ENCODE data around the gene COL10A1.
"Not testable (repeated sequence)": the region's sequence is repeated elsewhere in the genome, so short reads cannot be mapped to it uniquely, and the experiment has no call there.

COL10A1 gene

GRCh38 chr6:116120430-116120829 lies 5.5 kb downstream of the COL10A1 start:
- no peak for DNase-seq (ENCODE audit: low spot score)

- no peak for DNase-seq (ENCODE audit: low spot score)
Measured at GRCh38 chr6:116118608-116119007, 7.3 kb downstream of the COL10A1 start.

GRCh38 chr6:116115781-116116180 lies 10.2 kb downstream of the COL10A1 start:
- no peak for DNase-seq (ENCODE audit: low spot score)

DNA sequence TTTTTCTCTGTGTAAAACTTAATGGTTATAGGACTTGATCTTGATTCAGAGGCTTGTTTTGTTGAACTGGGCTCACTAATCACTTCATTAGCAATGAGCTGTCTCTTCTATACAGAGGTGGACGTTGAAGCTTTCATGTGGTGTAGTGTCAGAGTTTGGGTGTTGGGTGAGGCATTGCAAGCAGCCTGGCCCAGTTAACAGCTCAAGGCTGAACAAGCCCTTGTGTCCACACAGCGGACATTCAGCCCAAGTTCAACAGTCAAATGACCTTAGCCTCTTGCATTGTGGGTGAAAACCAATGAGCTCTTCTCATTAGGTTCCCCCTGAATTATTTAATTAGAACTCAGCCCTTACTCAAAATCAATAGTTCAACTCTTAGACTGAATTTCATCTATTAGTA lies 12.5 kb downstream of the COL10A1 start:
- no peak for DNase-seq (ENCODE audit: low spot score)

- no peak for DNase-seq (ENCODE audit: low spot score)
Measured at GRCh38 chr6:116111552-116112528, 14.1 kb downstream of the COL10A1 start.

- no peak for DNase-seq (ENCODE audit: low spot score)
Measured at GRCh38 chr6:116108836-116109235, 17.1 kb downstream of the COL10A1 start.

DNA sequence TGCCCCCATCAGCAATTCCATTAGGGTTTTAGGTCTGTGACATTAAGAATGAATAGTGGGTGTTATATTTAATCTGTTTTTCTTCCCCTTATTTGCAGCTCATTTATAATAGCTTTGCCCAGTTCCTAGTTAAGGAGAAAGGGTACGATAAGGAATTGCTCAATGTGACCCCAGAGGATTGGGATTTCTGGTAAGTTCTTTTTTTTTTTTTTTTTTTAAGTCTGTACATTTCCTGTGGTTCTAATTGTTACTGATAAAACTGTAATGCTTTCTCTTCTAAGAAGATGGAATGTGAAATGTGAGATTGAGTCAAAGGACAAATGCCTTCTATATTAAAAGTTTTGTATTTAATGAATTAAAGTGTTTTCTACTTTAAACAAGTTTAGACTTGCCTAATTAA lies 19.8 kb downstream of the COL10A1 start:
- no peak for DNase-seq (ENCODE audit: low spot score)

- no peak for DNase-seq (ENCODE audit: low spot score)
Measured at GRCh38 chr6:116105247-116105646, 20.7 kb downstream of the COL10A1 start.

DNA sequence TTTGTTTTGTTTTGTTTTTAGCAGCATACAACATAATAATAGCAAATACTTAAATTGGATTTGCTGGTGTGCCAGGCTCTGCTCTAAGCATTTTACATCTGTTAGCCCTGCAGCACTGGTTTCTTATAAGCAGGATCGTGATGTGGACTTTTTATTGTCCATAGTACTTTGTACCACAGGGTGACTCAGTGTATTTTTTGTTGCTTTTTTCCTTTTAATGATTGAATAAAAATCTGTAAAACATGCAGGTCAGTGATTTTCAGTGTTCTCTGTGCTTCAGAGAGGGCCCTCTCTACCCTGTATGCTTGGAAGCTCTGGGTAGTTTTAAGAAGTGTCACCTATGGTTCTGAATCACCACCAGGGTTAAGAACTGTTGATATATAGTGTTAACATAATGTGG lies 21.3 kb downstream of the COL10A1 start:
- DNase-seq (ENCODE audit: low spot score): no peak

DNA sequence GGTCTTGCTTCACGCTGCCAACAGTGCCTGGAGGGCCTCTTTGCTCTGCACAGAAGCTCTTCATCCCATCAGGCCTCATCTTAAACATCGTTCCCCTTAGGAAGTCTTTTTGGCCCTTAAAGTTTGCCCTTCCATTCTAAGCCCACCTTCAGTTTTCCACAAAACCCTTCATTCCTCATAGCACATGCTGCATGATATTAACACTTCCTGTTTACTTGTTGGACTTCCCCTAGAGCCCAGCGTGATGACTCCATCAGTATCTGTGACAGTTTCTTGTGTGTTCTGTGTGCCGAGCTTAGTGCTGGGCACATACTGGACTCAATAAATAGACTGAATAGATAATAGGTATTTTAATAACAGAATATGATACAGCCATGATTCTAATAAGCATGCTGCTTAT lies 23.1 kb downstream of the COL10A1 start:
- DNase-seq (ENCODE audit: low spot score): no peak

DNA sequence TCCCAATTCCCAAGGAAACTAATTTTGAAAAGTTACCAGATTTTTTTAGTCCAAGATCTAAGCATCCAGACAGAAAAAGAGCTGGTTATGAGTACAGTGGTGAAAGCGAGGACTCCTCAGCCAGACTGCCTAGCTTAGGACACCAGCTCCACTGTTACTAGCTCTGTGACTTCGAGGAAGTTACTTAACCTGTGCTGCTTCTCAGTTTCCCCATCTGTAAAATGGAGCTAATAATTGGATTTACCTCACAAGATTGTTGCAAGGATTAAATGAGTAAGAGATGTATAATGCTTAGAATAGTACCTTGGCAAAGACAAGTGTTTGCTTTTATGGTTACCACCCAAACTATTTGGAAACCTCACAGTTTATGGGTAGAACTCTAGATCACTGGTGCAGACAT lies 24.1 kb downstream of the COL10A1 start:
- no peak for DNase-seq (ENCODE audit: low spot score)

- no peak for DNase-seq (ENCODE audit: low spot score)
Measured at GRCh38 chr6:116101302-116101718, 24.6 kb downstream of the COL10A1 start.

DNA sequence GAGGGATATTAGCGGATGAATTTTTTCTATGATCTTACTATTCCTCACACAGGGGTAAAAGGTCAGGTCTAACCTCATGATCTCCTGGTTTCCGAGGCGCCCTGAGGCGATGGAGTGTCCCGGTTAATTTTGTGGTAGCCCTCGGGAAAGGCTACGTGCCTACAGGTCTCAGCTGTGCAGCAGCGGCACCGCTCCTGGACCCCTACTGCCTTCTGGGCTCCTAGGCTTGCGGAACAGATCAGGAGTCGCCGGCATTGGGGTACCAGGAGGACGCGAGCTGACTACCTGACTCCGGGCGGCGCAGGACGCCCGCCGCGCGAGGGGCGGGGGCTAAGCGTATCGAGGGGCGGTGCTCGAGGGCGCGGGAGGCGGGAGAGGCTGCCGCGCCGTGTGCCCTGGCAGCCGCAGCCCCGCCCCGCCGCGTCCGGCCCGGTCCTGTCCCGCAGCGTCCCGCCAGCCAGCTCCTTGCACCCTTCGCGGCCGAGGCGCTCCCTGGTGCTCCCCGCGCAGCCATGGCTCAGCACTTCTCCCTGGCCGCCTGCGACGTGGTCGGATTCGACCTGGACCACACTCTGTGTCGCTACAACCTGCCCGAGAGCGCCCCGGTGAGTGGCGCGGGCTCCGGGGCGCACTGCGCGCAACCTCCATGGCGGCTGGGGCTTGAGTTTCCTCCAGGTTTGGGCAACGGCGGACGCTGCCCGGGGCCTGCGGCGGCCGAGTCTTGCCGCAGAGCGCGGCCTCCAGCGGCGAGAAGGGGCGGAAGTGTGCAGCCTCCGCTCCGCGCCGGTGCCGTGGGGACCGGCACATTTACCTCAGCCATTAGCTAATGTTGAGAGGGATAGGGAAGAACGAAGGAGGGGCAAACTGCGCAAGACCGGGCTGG lies 25.3 kb downstream of the COL10A1 start, which contains the start of gene NT5DC1:
Gene NT5DC1, plus strand, starts transcription at position 435 of the 883 bp plus-strand sequence. Its CDS starts 78 bp downstream, at position 513.
- DNase-seq (ENCODE audit: low spot score): peak; percentile 94

DNA sequence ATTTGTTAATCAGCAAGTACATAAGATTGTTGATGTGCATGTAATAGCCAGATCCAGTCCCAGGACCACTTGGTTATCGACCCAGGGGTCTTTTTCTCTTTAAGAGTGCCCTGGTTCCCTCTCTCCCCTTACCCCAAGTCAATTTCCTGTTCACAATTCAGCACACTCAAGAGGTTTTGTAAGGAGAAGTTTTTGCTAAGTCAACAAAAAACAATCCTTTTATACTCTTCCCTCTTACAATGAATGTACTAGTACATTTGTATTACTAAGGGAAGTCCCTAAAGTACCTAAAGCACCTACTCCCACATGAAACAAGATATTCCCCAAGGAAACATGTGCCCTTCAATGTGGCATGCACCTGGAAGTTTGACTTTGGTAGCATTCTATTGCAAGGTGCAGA lies 26.9 kb downstream of the COL10A1 start:
- no peak for DNase-seq (ENCODE audit: low spot score)

DNA sequence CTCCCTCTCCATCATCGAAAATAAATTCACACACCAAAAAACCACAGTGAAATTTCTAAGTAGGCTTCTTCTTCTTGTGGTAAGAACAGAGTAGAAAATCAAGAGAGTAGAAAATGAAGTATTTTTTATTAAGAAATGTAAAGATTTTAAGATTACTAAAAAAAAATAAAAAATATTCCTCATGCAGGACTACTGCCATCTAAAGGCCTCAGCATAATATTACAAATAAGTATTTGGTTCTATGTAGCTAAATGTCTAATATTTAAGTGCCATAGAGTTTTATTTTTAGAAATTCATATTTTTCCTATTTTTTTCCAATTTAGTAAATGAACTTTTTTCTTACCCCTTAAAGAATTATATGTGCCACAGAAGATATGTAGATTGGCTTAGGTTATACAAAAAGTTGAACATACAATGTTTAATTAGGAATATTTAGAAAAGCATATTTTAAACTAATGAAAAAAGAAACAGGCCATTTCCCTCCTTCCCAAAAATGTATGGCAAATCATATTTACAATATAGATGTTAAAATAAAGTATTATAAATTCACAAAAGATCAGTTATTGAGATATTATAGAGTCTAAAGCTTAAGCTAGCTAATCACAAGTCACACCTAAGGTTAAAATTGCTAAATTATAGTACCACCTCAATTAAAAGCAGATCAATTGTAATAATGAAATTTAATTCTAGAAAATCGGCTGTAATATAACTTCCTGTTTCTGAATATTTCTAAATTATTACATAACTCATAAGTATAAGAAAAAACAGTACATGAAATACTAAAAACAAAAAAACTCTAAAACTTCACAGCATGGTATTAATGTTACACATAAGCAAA lies 28.7 kb downstream of the COL10A1 start:
- no peak for DNase-seq (ENCODE audit: low spot score)

DNA sequence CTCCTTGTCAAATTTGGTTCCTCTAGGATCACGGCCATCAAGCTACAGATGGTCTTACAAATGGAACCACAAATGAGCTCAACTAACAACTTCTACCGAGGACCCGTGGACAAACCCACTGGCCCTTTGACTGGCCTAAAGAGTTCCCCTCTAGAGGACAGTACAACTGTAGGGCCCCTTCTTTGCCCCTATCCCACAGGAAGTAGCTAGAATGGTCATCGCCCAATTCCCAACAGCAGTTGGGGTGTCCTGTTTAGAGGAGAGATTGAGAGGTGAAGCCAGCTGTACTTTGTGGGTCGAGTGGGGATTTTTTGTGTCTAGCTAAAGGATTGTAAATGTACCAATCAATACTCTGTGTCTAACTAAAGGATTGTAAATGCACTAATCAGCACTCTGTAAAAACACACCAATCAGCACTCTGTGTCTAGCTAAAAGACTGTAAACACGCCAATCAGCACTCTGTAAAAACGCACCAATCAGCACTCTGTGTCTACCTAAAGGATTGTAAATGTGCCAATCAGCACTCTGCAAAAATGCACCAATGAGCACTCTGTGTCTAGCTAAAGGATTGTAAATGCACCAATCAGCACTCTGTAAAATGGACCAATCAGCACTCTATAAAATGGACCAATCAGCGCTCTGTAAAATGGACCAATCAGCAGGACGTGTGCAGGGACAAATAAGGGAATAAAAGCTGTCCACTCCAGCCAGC lies 29.7 kb downstream of the COL10A1 start:
- not testable (repeated sequence) for DNase-seq (ENCODE audit: low spot score)

DNA sequence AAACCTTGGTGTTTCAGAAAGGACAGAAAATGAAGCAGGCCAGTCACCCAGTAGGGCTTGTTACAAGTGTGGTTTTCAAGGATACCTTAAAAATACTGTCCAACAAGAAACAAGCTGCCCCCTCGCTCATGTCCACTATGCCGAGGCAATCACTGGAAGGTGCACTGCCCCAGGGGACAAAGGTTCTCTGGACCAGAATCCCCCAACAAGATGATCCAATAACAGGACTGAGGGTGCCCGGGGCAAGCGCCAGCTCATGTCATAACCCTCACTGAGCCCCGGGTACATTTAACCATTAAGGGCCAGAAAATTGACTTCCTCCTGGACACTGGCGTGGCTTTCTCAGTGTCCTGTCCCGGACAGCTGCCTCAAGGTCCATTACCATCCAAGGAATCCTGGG lies 31.9 kb downstream of the COL10A1 start:
- DNase-seq (ENCODE audit: low spot score): no peak

GRCh38 chr6:116090251-116090650 lies 35.7 kb downstream of the COL10A1 start:
- DNase-seq (ENCODE audit: low spot score): no peak

DNA sequence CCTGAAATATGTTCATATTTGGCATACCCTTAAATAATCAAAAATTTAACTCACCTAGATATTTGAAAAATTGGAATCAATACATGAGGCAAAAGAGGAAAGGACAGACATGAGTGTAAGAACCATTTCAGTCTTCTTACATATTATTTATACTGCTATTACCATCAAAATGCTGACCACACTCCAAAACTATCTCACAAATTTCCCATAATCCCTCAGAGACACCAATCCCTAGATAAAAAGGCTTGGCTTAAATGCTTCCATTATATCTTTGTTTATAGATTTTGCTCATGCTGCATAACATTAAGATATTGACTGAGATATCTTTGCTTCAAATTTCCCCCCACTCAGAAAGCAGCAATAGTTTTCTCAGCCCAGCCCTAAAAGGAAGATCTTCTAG lies 37.0 kb downstream of the COL10A1 start:
- DNase-seq (ENCODE audit: low spot score): no peak

GRCh38 chr6:116087437-116088027 lies 38.4 kb downstream of the COL10A1 start:
- DNase-seq (ENCODE audit: low spot score): no peak

- no peak for DNase-seq (ENCODE audit: low spot score)
Measured at GRCh38 chr6:116084284-116084683, 41.6 kb downstream of the COL10A1 start.
